Ammon's horn (tissue), 1 donor: ENCODE data around the gene TSGA10IP.

ENCODE experiments used
- DNase-seq: peaks from one replicate; pipeline ENCODE4 v3.0.0-alpha.2; 2016; ENCODE audit warnings: low spot score

TSGA10IP gene

DNA sequence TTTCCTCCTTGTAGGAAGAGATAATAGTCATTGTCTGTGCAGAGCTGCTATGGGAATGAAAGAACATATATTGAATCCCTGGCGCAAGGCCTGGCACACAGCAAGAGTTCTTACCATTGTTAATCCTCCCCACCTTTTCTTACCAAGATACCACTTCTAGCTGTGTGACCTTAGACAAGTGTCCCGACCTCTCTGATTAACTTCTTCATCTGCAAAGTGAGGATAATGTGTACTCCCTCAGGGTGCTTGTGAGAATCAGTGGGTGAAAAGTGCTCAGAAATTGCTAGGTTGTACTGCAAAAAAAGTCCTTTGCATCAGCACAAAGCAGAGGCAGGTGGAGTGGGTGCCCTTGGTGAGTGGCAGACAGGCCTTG, 62.8 kb downstream of the TSGA10IP start:
- no peak for DNase-seq

DNA sequence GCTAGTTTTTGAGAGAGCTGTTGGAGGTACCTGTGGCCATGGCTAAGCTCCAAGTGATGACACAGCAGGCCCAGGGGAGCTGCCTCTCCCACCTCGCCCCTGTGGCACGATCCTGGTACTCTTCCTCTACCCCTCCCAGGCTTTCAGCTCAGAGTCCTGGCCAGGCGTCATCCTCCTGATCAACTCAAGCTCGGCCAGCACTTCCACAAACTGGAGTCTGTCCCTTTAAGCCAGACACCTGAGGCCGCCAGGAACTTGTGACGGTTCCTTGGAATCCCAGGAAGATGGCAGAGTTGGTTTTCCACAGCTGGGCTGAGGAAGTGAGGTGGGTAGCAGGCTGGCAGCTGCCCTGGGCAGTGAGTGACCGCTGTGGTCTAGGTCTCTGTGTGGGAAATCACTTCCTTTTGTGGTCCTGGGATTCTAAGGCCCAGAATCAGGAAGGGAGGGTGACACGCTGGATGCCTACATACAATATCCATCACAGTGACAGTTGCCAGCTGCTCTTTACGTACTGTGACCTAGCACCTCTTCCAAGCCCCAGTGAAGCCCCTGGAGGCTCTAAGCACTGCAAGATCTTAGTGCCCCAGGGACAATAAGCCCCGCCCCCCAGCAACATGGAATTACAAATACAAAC, 63.3 kb downstream of the TSGA10IP start:
- no peak for DNase-seq
